DND-41 (cell line): ENCODE data around the gene DOCK7.

Experiments used
- ATAC-seq: fragments of 200-7000 bp; cut with Tn5 transposase; 3 replicates; pipeline ENCODE4 v1.9.1; 2021; ENCODE audit warnings: low read depth; ENCODE audit not compliant: insufficient read depth
- DNase-seq: peaks from one replicate; pipeline ENCODE4 v3.0.0-alpha.2; 2020
- H2AFZ ChIP-seq: 2 replicates; pipeline ENCODE4 v1.6.0; 2012; ENCODE audit warnings: low read depth, low read length
- H3K27ac ChIP-seq: 2 replicates; pipeline ENCODE4 v1.5.1; 2012; ENCODE audit warnings: low read length, inconsistent platforms
- H3K27me3 ChIP-seq: fragments of 200-600 bp; sonication (generic); 2 replicates; pipeline ENCODE4 v1.6.0; 2012; ENCODE audit warnings: low read length, mild to moderate bottlenecking, inconsistent platforms; ENCODE audit not compliant: insufficient read depth, poor library complexity
- H3K36me3 ChIP-seq: 2 replicates; pipeline ENCODE4 v1.5.1; 2012; ENCODE audit warnings: low read length, inconsistent platforms; ENCODE audit not compliant: insufficient read depth
- H3K4me1 ChIP-seq: 2 replicates; pipeline ENCODE4 v1.5.1; 2012; ENCODE audit warnings: mild to moderate bottlenecking, low read length; ENCODE audit not compliant: insufficient read depth
- H3K4me2 ChIP-seq: 2 replicates; pipeline ENCODE4 v1.6.0; 2012; ENCODE audit warnings: mild to moderate bottlenecking, moderate library complexity, low read length, inconsistent platforms; ENCODE audit not compliant: insufficient read depth
- H3K4me3 ChIP-seq, 2 experiments: fragments of 200-600 bp in 1 of 2; shearing (Covaris generic) in 1 of 2; 2 replicates each; pipeline ENCODE4 v1.5.1; 2012 to 2016; ENCODE audit warnings: inconsistent platforms in 2 of 2, low read length in 2 of 2, mild to moderate bottlenecking in 2 of 2, low read depth in 1 of 2, moderate library complexity in 1 of 2
- H3K79me2 ChIP-seq: 2 replicates; pipeline ENCODE4 v1.6.0; 2012; ENCODE audit warnings: low read length, inconsistent platforms; ENCODE audit not compliant: insufficient read depth
- H3K9ac ChIP-seq: 2 replicates; pipeline ENCODE4 v1.6.0; 2012; ENCODE audit warnings: low read depth, mild to moderate bottlenecking, inconsistent platforms, low read length, moderate library complexity
- H3K9me3 ChIP-seq: 2 replicates; pipeline ENCODE4 v1.5.1; 2012; ENCODE audit warnings: low read length, moderate library complexity, mild to moderate bottlenecking, inconsistent platforms; ENCODE audit not compliant: insufficient read depth, severe bottlenecking
- H4K20me1 ChIP-seq: 2 replicates; pipeline ENCODE4 v1.6.0; 2012; ENCODE audit warnings: low read length; ENCODE audit not compliant: insufficient read depth
- CTCF ChIP-seq: IDR thresholded peaks from 2 replicates; pipeline ENCODE4 v1.5.1; 2012; ENCODE audit warnings: borderline replicate concordance, low read length, moderate library complexity, mild to moderate bottlenecking; ENCODE audit not compliant: poor library complexity, severe bottlenecking; ENCODE audit errors: extremely low read depth
- EZH2 ChIP-seq: IDR thresholded peaks from 3 replicates; pipeline ENCODE4 v1.6.1; 2012; ENCODE audit warnings: borderline replicate concordance, low read depth, mild to moderate bottlenecking, moderate library complexity, low read length, inconsistent platforms; ENCODE audit not compliant: severe bottlenecking

The DOCK7 gene

GRCh38 chr1:62595647-62596046 lies 92.5 kb downstream of the DOCK7 start:
- no peak overlapping the region for H3K9ac ChIP-seq
- no peaks in the 10 kb centered on the region for H4K20me1 ChIP-seq
- H3K79me2 ChIP-seq, result no peaks in the 10 kb centered on the region
- no peak overlapping the region for H3K4me3 ChIP-seq
- no peaks in the 10 kb centered on the region for H3K4me1 ChIP-seq
- no peaks in the 10 kb centered on the region for H3K9me3 ChIP-seq
- no peak for TF ChIP-seq CTCF
- no peak for TF ChIP-seq EZH2
- no peaks in the 10 kb centered on the region for H3K36me3 ChIP-seq
- no peak for DNase-seq
- no peak overlapping the region for H3K4me2 ChIP-seq
- no peaks in the 10 kb centered on the region for H3K27me3 ChIP-seq
- no peak overlapping the region for H2AFZ ChIP-seq
- no peak for ATAC-seq
- H3K27ac ChIP-seq, result no peak overlapping the region

GRCh38 chr1:62593825-62594394 lies 94.3 kb downstream of the DOCK7 start:
- Histone ChIP-seq H3K9me3 (no peaks in the 10 kb centered on the region), H3K4me3 (no peak overlapping the region), H3K9ac (no peak overlapping the region), H4K20me1 (no peaks in the 10 kb centered on the region), H3K79me2 (no peaks in the 10 kb centered on the region), H3K4me1 (no peaks in the 10 kb centered on the region), H2AFZ (no peak overlapping the region), H3K36me3 (no peaks in the 10 kb centered on the region), H3K27me3 (no peaks in the 10 kb centered on the region), H3K27ac (no peak overlapping the region), H3K4me2 (no peak overlapping the region)
- ATAC-seq, result no peak
- TF ChIP-seq EZH2 (no peak), CTCF (no peak)
- no peak for DNase-seq

GRCh38 chr1:62590970-62591368 lies 97.2 kb downstream of the DOCK7 start:
- TF ChIP-seq EZH2, result no peak
- TF ChIP-seq CTCF, result no peak
- Histone ChIP-seq H3K27ac (no peak overlapping the region), H3K27me3 (no peaks in the 10 kb centered on the region), H3K9ac (no peak overlapping the region), H2AFZ (no peak overlapping the region), H3K79me2 (no peaks in the 10 kb centered on the region), H3K9me3 (no peaks in the 10 kb centered on the region), H4K20me1 (no peaks in the 10 kb centered on the region), H3K4me1 (no peaks in the 10 kb centered on the region), H3K4me2 (no peak overlapping the region), H3K4me3 (no peak overlapping the region), H3K36me3 (no peaks in the 10 kb centered on the region; the same call in 1 of the 2 replicates)
- ATAC-seq (no peak), DNase-seq (no peak)
